GOT3 (cell line): ENCODE measurements around the gene PDGFD.

Experiments
- DNase-seq: peaks from one replicate; lab custom pipeline; 2025; ENCODE audit warnings: mixed read lengths; lab: John Stamatoyannopoulos, UW

PDGFD gene

GRCh38 chr11:104000798-104001197 is 163.1 kb downstream of the PDGFD start:
- DNase-seq, result no peak

- DNase-seq, result no peak
Observed at GRCh38 chr11:103998826-103999508, 165.0 kb downstream of the PDGFD start.

GRCh38 chr11:103997082-103997481 is 166.9 kb downstream of the PDGFD start:
- no peak for DNase-seq

- no peak for DNase-seq
Observed at GRCh38 chr11:103995896-103996295, 168.1 kb downstream of the PDGFD start.

GRCh38 chr11:103994518-103994917 is 169.4 kb downstream of the PDGFD start:
- DNase-seq, result no peak

GRCh38 chr11:103994094-103994493 is 169.9 kb downstream of the PDGFD start:
- DNase-seq, result no peak

- no peak for DNase-seq
Observed at GRCh38 chr11:103993507-103993906, 170.4 kb downstream of the PDGFD start.

GRCh38 chr11:103988595-103988969 is 175.4 kb downstream of the PDGFD start:
- DNase-seq, result no peak

- no peak for DNase-seq
Observed at GRCh38 chr11:103987629-103988594, 176.0 kb downstream of the PDGFD start.

- DNase-seq, result no peak
Observed at GRCh38 chr11:103985041-103985440, 178.9 kb downstream of the PDGFD start.

- no peak for DNase-seq
Observed at GRCh38 chr11:103980108-103980507, 183.8 kb downstream of the PDGFD start.

GRCh38 chr11:103978616-103979595 is 185.0 kb downstream of the PDGFD start:
- DNase-seq, result no peak

GRCh38 chr11:103972013-103972412 is 191.9 kb downstream of the PDGFD start:
- DNase-seq, result no peak

GRCh38 chr11:103970701-103971249 is 193.2 kb downstream of the PDGFD start:
- no peak for DNase-seq

- no peak for DNase-seq
Observed at GRCh38 chr11:103968685-103969084, 195.3 kb downstream of the PDGFD start.

GRCh38 chr11:103967985-103968384 is 196.0 kb downstream of the PDGFD start:
- DNase-seq, result no peak

- no peak for DNase-seq
Observed at GRCh38 chr11:103964390-103964789, 199.6 kb downstream of the PDGFD start.

GRCh38 chr11:103963648-103964047 is 200.3 kb downstream of the PDGFD start:
- DNase-seq, result no peak

GRCh38 chr11:103961010-103961409 is 202.9 kb downstream of the PDGFD start:
- no peak for DNase-seq

GRCh38 chr11:103960108-103960507 is 203.8 kb downstream of the PDGFD start:
- no peak for DNase-seq

- DNase-seq, result no peak
Observed at GRCh38 chr11:103959279-103959942, 204.5 kb downstream of the PDGFD start.
